HS-5 (cell line): ENCODE measurements around the gene USP25.

Experiments
- DNase-seq: peaks from one replicate; pipeline ENCODE4 v3.0.0-alpha.2; 2012; ENCODE audit warnings: low read depth

Gene USP25

DNA sequence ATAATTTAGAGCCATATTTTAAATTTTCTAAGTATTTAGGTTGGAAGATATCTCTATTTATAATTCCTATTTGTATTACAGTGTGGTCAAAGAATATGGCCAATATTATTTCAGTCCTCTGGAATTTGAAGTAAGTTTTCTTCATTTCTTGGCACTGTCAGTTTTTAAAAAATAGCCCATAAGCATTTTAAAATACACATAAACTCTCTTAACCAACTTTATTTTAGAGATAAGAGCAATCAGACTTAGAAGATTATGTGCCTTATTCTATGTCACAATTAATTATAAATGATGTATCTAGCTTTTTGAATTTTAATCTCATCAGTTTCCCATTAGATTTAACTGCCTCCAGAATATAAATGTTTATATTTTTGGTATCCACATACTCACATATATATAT, 130.8 kb downstream of the USP25 start:
- DNase-seq: no peak

DNA sequence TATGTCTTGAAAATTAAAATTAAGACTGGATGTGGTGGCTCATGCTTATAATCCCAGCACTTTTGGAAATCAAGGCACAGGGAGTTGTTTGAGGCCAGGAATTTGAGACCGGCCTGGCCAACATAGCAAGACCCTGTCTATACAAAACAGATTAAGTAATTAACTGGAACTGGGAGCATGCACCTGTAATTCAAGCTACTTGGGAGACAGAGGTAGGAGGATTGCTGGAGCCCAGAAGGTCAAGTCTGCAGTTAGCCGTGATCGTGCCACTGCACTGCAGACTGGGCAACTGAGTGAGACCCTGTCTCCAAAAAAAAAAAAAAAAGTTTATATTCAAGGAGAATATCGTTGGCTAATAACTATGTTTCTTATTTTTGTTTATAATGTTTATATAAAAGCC, 139.2 kb downstream of the USP25 start:
- DNase-seq: no peak

DNA sequence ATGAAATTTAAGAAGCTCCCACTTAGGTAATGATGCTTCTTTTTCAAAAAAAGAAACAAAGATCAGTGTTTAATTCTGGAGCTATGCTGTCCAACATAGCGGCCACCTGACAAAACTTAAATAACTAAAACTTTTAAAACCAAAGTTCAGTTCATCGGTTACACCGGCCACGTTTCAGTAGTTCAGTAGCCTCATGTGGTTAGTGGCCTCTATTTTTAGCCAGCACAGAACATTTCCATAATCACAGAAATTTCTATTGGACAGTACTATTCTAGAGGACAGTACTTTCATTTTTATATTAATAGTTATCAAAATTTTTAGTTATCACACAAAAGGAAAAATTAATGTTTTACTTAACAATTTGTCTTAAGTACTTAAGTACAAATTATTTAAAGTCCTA, 141.0 kb downstream of the USP25 start:
- DNase-seq: no peak

DNA sequence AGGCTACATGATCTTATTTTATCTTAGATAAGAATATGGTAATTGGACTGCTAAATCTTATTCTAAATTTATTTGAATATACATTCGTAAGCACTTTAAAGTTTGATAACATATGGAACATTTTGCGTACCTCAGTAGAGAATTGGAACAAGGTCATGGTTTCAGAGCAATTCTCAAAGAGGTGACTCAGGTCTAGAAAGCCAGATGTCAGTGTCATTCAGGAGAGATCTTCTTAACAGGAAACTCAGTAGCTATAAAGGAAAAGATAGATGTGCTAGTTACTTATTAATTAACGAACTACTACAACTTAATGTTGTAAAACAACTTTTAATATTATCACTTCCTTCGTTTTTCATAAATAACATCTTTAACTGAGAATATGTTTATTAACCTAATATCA, 142.5 kb downstream of the USP25 start:
- DNase-seq: no peak

DNA sequence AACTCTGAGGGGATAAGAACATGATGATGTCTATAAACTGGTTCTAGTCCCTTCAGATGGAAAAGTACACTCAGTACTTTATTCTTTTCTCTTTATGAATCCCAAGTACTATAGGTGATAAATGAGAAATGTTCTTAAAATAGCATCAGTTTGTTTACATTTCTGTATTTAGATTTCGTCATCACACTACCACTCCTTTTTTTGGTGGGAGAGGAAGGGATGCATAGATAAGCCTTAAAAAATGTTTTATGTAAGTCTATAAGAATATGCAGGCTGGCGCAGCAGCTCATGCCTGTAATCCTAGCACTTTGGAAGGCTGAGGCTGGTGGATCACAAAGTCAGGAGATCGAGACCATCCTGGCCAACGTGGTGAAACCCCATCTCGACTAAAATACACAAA, 144.8 kb downstream of the USP25 start:
- no peak for DNase-seq

DNA sequence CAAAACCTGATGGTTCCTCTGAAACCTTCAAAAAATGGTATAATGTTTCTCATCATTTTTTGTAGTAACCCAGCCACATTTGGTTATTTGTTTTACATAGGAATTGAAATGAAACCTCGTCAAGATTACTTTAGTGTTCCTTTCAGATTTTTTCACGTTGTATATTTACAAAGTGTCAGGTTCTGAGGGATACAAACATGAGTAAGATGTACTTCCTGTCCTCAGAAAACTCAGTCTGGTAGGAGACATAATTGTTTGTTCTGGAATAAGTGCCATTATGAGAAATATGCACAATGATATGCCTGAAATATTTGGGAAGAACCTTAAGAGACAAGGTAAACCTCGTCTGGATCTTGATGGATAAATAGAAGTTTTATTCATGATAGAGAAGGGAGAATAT, 145.5 kb downstream of the USP25 start:
- no peak for DNase-seq

DNA sequence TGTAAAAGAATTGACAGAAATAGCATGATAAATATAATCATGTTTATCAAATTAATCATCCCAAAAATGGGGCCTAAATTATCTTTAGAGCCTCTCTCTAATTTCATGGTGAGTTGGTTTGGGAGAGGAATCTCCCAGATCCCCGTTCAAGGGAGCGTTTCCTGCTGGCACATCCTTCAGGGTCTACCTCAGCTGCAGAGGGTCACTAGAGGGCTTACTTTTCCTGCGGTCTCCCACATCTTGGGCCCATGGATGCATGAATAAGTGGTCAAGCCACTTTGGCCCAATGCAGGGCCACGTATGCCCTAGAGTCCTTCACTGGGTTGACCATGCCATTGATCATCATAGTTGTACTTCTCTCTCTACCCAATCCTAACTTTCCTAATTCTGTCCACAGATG, 164.1 kb downstream of the USP25 start:
- no peak for DNase-seq

DNA sequence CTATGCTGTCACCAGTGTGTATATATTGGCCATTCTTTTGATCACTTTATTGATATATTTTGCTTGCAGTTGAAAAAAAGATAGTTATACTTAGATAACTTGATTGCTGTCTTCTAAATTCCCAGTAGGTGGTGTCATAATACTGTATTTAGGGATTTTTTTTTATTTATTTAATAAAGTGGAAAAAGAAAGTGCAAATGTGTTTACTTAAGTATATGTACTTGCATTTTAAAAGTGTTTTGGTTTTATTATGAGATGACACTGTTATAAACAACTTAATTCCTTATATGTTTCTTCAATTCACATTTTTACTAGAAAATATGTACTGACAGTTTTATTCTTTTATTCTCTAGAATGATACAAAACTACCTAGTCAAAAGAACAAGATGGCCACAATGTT, 164.8 kb downstream of the USP25 start:
- peak; percentile 11 for DNase-seq

DNA sequence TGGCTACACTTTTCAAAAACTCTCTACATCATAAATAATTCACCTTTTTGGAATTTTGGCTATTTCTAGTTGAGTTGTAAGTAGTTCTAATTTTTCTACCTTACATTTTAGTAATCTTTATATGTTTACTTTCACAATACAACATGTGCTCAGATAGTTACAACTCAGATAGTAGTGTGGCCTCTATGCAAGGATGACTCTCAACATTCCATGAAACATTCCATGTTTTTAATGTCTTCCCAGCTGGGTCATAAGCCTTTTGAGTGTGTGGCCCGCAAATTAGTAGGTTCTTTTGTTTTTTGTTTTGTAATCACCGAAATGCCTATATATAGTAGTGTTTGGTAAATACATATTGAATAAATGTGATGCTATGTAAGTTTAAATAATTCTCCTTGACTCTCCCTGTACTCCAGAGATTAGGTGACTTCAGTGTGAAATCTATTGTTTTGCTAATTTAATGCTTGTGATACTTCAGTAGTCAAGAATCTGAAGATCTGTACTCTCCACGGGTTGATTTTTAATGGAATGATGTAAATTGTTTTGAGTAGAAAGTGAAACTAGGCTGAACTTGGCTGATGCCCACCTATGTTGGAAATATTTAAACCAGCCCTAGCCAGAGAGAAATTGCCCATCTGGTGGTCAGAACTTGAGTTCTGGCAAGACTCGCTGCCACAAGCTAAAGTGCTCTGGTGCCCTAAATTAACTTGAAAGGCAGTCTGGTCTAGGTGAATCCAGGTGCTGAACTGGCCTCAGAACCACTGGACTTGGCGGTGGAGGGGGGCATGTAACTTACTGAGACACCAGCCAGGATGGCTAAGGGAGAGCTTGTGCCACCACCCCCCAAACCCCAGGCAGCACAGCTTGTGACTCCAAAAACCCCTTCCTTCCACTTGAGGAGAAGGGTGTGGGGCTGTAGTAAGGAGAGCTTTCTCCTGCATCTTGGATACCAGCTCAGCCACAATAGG, 165.6 kb downstream of the USP25 start:
- no peak for DNase-seq

DNA sequence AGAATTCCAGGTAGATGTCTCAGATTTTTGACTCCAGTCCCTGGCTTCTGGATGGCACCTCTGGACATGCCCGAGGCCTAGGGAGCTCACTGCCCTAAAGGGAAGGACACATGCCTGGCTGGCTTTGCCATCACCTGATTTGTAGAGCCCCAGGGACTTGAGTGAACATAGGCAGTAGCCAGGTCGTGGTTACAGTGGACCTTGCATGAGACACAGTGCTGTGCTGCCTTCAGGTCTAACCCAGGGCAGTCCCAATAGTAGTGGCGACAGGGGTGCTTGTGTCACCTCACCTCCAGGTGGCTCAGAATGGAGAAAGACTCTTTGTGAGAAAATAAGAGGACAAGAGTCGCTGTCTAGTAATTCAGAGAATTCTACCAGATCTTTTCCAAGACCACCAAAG, 166.7 kb downstream of the USP25 start:
- DNase-seq: no peak

DNA sequence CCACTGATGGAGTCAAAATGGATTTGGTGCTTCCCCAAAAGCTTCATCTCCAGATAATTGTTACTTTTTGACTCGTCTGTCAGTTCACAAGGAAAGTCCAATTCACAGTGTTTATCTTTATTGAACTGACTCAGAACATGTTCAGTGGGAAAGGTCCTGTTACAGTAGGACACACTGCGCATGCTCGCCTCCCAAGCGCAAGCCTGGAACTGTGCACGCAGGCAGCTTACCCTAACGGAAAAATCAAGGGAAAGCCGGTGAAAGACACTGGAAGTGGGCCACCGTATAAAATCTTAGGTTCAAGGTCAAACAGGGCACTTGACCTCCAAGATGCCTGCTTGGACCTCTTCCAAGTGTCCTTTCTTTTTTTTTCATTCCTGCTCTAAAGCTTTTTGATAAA, 174.6 kb downstream of the USP25 start:
- no peak for DNase-seq

DNA sequence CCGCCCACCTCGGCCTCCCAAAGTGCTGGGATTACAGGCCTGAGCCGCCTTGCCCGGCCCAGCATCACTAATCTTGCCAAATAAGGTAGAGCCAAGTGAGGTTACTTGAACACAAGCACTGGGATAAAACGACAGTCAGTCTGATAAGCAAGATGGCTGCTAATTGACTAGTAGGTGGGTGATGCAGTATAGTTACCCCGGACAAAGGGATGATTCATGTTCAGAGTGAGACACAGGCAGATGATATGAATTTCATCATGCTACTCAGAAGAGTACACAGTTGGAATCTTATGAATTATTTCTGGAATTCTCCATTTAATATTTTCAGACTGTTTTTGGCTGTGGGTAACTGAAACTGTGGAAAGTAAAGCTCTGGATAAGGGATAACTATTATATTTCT, 178.4 kb downstream of the USP25 start:
- peak; percentile 15 for DNase-seq

DNA sequence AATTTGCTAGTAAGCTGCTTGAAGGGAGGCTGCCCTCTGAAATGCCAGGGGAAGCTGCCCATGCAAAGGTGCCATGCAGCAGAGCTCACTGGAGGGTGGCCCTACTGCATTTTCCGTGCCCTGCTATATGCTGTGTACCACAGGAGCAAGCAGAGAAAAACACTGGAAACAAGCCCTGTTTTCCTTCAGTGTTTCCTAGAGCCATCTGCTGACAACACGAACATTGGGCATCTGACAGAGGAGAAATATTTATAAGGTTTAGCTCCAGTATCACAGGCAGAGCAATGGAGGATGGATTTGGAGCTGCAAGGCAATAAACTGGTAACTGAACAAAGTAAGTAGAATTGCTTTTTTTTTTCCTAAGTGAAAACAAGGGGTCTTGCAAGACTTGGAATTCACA, 198.4 kb downstream of the USP25 start:
- DNase-seq: no peak

DNA sequence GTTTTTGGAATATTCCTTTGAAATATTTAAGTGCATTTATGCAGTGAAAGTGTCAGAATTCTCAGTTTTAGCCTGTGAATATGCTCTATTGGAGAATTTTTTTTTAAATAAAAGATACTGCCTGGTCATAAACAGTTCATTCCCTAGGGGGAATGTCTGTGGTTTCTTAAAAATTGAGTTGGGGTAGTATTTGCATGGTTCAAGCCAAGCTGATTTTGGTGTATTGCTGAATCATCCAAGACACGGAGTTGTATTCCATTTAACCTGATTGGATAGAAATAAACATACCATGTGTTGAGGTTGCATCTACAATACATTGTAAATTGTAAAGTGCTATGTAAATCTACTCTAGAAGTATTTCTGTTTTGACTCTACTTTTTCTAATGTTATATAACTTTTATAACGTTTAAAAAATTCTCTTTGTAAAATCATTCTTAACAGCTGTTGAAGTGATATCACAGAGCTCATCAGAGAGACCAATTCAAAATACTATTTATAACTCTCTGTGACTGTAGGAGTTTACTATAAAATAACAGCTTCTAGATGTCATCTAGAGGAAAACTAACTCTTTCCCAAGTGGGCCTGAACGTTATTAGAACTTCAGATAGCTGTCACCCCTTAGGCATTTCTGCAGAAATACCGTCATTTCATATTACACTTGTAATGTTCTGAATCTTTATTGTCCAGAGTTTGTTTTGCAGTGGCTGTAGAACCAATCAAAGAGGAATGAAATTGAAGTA, 199.1 kb downstream of the USP25 start:
- DNase-seq: no peak

DNA sequence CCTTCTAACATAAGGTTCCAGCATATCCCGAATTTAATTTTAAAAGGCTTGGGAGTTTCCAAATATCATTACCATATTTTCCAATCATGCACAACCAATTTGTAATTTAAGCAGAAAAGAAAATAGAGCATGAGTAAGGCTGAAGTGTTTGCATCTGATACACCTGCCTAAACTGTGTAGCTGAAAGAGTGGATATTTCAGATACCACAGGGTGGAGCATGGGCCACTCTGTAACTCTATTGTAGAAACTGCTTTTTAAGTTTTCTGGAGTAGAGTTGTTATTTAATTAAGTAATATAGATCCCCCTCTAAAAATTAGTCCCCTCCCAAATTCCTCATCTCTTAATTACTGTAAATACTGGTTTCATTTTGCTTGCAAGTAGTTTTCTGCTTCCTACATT, 199.8 kb downstream of the USP25 start:
- no peak for DNase-seq
